K562 (cell line): Measurements from ENCODE around the gene ACHE. TPM values are rescaled to one million over a fixed set of nuclear protein-coding genes. Genes with fewer than 3 reads are reported as not detected.

Experiments used
- ATAC-seq: fragments of 200-7000 bp; cut with Tn5 transposase; 3 replicates; pipeline ENCODE4 v1.9.1; 2020; ENCODE audit warnings: moderate library complexity
- BruUV-seq: library from RNA; stranded (reverse); fragments of 400-500 nt; replicated peaks from 2 replicates; lab custom pipeline; 2021; lab: Mats Ljungman, UMichigan
- CTCF ChIA-PET: fragments of 300-600 bp; formaldehyde crosslinking; extraction: SDS; loops from one replicate; lab custom pipeline; 2021; ENCODE audit warnings: low intra/inter-chr PET ratio; lab: Yijun Ruan, JAX
- POLR2A ChIA-PET: fragments of 300-600, 350-650 bp; sonication (Branson Sonifier 250); formaldehyde crosslinking; extraction: SDS; loops from one replicate; lab custom pipeline; 2021; ENCODE audit warnings: antibody characterized with exemption, inconsistent platforms; lab: Yijun Ruan, JAX
- DNase-seq, 4 experiments: peaks; one replicate each; pipeline versions ENCODE4 v3.0.0 to v3.0.0-alpha.2; 2011 to 2018; ENCODE audit warnings: low spot score in 3 of 4, mixed read lengths in 3 of 4; ENCODE audit errors: extremely low read depth in 1 of 4
- FAIRE-seq: peaks from 2 replicates; lab custom pipeline; 2011; peaks lifted over from hg19 to GRCh38; lab: Jason Lieb, UNC
- H2AFZ ChIP-seq: 2 replicates; pipeline ENCODE4 v1.6.0; 2011; ENCODE audit warnings: low read depth, low read length, control low read depth, inconsistent platforms
- H3K27ac ChIP-seq: fragments of 200-600 bp; 3 replicates; pipeline ENCODE4 v1.8.0; 2011; ENCODE audit warnings: low read depth, mild to moderate bottlenecking, control low read depth, inconsistent platforms, low read length, moderate library complexity, mixed read lengths; ENCODE audit errors: extremely low read depth
- H3K27me3 ChIP-seq, 2 experiments: fragments of 300-600 bp in 1 of 2; 2 replicates in 1 of 2; 3 replicates in 1 of 2; pipeline versions ENCODE4 v1.6.0 to v1.8.0; 2011; ENCODE audit warnings: inconsistent platforms in 2 of 2, low read length in 2 of 2, mild to moderate bottlenecking in 1 of 2, mixed read lengths in 1 of 2, moderate library complexity in 1 of 2; ENCODE audit not compliant: control insufficient read depth in 2 of 2, insufficient read depth in 2 of 2
- H3K36me3 ChIP-seq: fragments of 300-600 bp; 3 replicates; pipeline ENCODE4 v1.8.0; 2011; ENCODE audit warnings: mild to moderate bottlenecking, low read length, inconsistent platforms; ENCODE audit not compliant: control insufficient read depth, insufficient read depth
- H3K4me1 ChIP-seq, 2 experiments: fragments of 200-600 bp in 1 of 2; replicated peaks in 1 of 2; 2 replicates in 1 of 2; 3 replicates in 1 of 2; pipeline versions ENCODE4 v1.5.1 to v1.8.0; 2011; ENCODE audit warnings: inconsistent platforms in 2 of 2, low read length in 2 of 2, mild to moderate bottlenecking in 1 of 2, mixed read lengths in 1 of 2, moderate library complexity in 1 of 2; ENCODE audit not compliant: control insufficient read depth in 2 of 2, insufficient read depth in 2 of 2
- H3K4me2 ChIP-seq: 2 replicates; pipeline ENCODE4 v1.6.1; 2011; ENCODE audit warnings: low read length, control low read depth, inconsistent platforms, mixed read lengths; ENCODE audit not compliant: insufficient read depth
- H3K4me3 ChIP-seq: fragments of 200-600 bp; sonication (generic), shearing (Covaris generic); 2 replicates; pipeline ENCODE4 v1.5.1; 2016; ENCODE audit warnings: control low read depth, inconsistent platforms
- H3K79me2 ChIP-seq: fragments of 200-600 bp; 3 replicates; pipeline ENCODE4 v1.8.0; 2011; ENCODE audit warnings: low read length, inconsistent platforms; ENCODE audit not compliant: control insufficient read depth, insufficient read depth
- H3K9ac ChIP-seq, 2 experiments: 2 replicates each; pipeline versions ENCODE4 v1.6.0 to v1.6.1; 2011; ENCODE audit warnings: low read depth in 2 of 2, low read length in 2 of 2, control low read depth in 1 of 2, inconsistent platforms in 1 of 2, mild to moderate bottlenecking in 1 of 2, mixed read lengths in 1 of 2; ENCODE audit not compliant: insufficient read depth in 1 of 2
- H3K9me1 ChIP-seq: one replicate; pipeline ENCODE4 v1.6.0; 2011; ENCODE audit warnings: inconsistent platforms, mild to moderate bottlenecking, low read length, moderate library complexity; ENCODE audit not compliant: control insufficient read depth, insufficient read depth
- H3K9me3 ChIP-seq: replicated peaks from 2 replicates; pipeline ENCODE4 v1.5.1; 2011; ENCODE audit warnings: low read depth, low read length, inconsistent platforms; ENCODE audit not compliant: control insufficient read depth, insufficient read depth
- H4K20me1 ChIP-seq: replicated peaks from 2 replicates; pipeline ENCODE4 v1.6.1; 2011; ENCODE audit warnings: low read length, inconsistent platforms, mixed read lengths; ENCODE audit not compliant: control insufficient read depth, insufficient read depth
- ARNT ChIP-seq, 2 experiments: fragments of 450-650 bp; IDR thresholded peaks; 2 replicates each; pipeline ENCODE4 v1.6.1; 2016; ENCODE audit warnings: mild to moderate bottlenecking in 1 of 2
- CHAMP1 ChIP-seq: fragments of 450-650 bp; IDR thresholded peaks from 2 replicates; pipeline ENCODE4 v1.6.1; 2016; ENCODE audit warnings: mild to moderate bottlenecking
- CXXC5 ChIP-seq: fragments of 250-450 bp; sonication (Bioruptor Pico); IDR thresholded peaks from 2 replicates; pipeline ENCODE4 v1.8.0; 2022; ENCODE audit warnings: inconsistent platforms, mild to moderate bottlenecking, moderate library complexity
- FOXK2 ChIP-seq, 2 experiments: fragments of 450-650 bp; IDR thresholded peaks in 1 of 2; conservative IDR thresholded peaks in 1 of 2; 2 replicates each; pipeline ENCODE4 v1.6.1; 2016; ENCODE audit warnings: low read depth in 2 of 2, mild to moderate bottlenecking in 1 of 2
- GTF3C2 ChIP-seq: IDR thresholded peaks from 3 replicates; pipeline ENCODE4 v1.6.1; 2011; ENCODE audit warnings: borderline replicate concordance, mild to moderate bottlenecking, moderate library complexity; ENCODE audit not compliant: insufficient read length; ENCODE audit errors: extremely low read depth
- HMGXB4 ChIP-seq: sonication (generic); formaldehyde crosslinking; IDR thresholded peaks from 2 replicates; pipeline ENCODE4 v1.8.1; 2023; ENCODE audit warnings: mild to moderate bottlenecking, missing genetic modification reagents
- KAT7 ChIP-seq: sonication (generic); formaldehyde crosslinking; IDR thresholded peaks from 2 replicates; pipeline ENCODE4 v1.8.0; 2022; ENCODE audit warnings: missing genetic modification reagents, mild to moderate bottlenecking, borderline replicate concordance
- MAZ ChIP-seq, 2 experiments: fragments of 450-650 bp in 1 of 2; sonication (generic) in 1 of 2; formaldehyde crosslinking; IDR thresholded peaks in 1 of 2; conservative IDR thresholded peaks in 1 of 2; 2 replicates each; pipeline versions ENCODE4 v1.4.0 to v1.5.0; 2020; ENCODE audit warnings: mild to moderate bottlenecking in 1 of 2, missing genetic modification reagents in 1 of 2
- PHF8 ChIP-seq: fragments of 200-600 bp; sonication (generic); IDR thresholded peaks from 2 replicates; pipeline ENCODE4 v1.6.1; 2012; ENCODE audit warnings: mixed run types, mild to moderate bottlenecking, inconsistent platforms, low read length, moderate library complexity, borderline replicate concordance
- RNF219 ChIP-seq: fragments of 250-450 bp; sonication (Bioruptor Pico); IDR thresholded peaks from 2 replicates; pipeline ENCODE4 v1.5.0; 2022; ENCODE audit warnings: mild to moderate bottlenecking
- SMC3 ChIP-seq: conservative IDR thresholded peaks from 2 replicates; pipeline ENCODE4 v1.6.1; 2011; ENCODE audit warnings: low read depth, low read length, improper control_type of control experiment; ENCODE audit not compliant: insufficient read depth
- STAT5B ChIP-seq: fragments of 250-450 bp; sonication (Bioruptor Pico); IDR thresholded peaks from 2 replicates; pipeline ENCODE4 v1.8.0; 2021; ENCODE audit warnings: mild to moderate bottlenecking, inconsistent platforms
- WGBS: fragments of 100-300 bp; shearing (Covaris generic); methylation state at CpG from one replicate; pipeline ENCODE4 v1.1.6; 2016; ENCODE audit warnings: low coverage, mixed read lengths; ENCODE audit not compliant: insufficient coverage; ENCODE audit errors: missing lambda C conversion rate; 5-methylcytosine and 5-hydroxymethylcytosine counted together
- in situ Hi-C: fragments of 300-500 bp; cut with MboI; formaldehyde crosslinking; loops from 4 replicates; pipeline ENCODE4 v1.15.0; 2018; ENCODE audit warnings: inconsistent platforms, mixed read lengths
- intact Hi-C: fragments of 100-400 bp; cut with micrococcal nuclease; formaldehyde crosslinking; loops from 2 replicates; pipeline ENCODE4 v1.14.2; 2022
- polyA plus RNA-seq, 8 experiments: library from polyadenylated mRNA; depleted of rRNA in 4 of 8; stranded (reverse) in 5 of 8; unstranded in 3 of 8; fragments of >200 nt; fragmentation: Nextera tagmentation in 2 of 8; fragmentation: Illumina TruSeq in 1 of 8; extraction: Ambion mirVana in 2 of 8; extraction: Trizol in 1 of 8; gene quantifications; 2 replicates each; pipeline versions ENCODE4 v1.2.1 to v1.2.3, GENCODE V29; 2011 to 2014; ENCODE audit warnings: inconsistent platforms in 1 of 8, missing spikeins in 1 of 8
- total RNA-seq, 7 experiments: library from RNA; depleted of rRNA in 6 of 7; stranded (reverse); fragments of >200 nt in 6 of 7; fragmentation: Illumina TruSeq in 2 of 7; extraction: Trizol in 2 of 7; gene quantifications; 2 replicates each; pipeline versions ENCODE4 v1.2.1 to v1.2.3, GENCODE V29; 2011 to 2021; ENCODE audit warnings: low replicate concordance in 1 of 7

Gene ACHE
- total and polyA plus RNA-seq, 9 of the 15 experiments (the other 6 are each of a cell fraction or from before 2014, with no cell fraction given): 0.04 to 8.8 (median 1.9) TPM

- Histone ChIP-seq H3K9me1 (no peaks in the 10 kb centered on the region), H3K9ac (0 out of 4 replicates have a peak overlapping the region, but pooled peaks of 1 of the 2 experiments have one; percentile 56), H4K20me1 (no peaks in the 10 kb centered on the region), H3K36me3 (peaks cover 20% of the 10 kb centered on the region; the same call in 2 of the 3 replicates), H3K79me2 (peaks cover 13% of the 10 kb centered on the region), H3K4me3 (no peak overlapping the region), H3K9me3 (no peaks in the 10 kb centered on the region), H3K4me2 (no peak overlapping the region), H3K27me3 (no peaks in the 10 kb centered on the region; a peak in 1 of 5 replicates), H2AFZ (no peak overlapping the region), H3K27ac (no peak overlapping the region), H3K4me1 (peaks cover under 1 to 50% of the 10 kb centered on the region in 2 experiments; a peak in 4 of 5 replicates)
- no peak for ATAC-seq
- ChIA-PET POLR2A (interaction anchor here (1.1 kb wide), 1 partner anchor 684 kb away, joined by 3 read pairs; no protein-coding TSS in a partner anchor), CTCF (no interaction called here)
- intact Hi-C loops: no loop called here
- no TSS peak for BruUV-seq
- no peak for FAIRE-seq
- peak in 1 of 4 experiments; percentile 2 for DNase-seq
- 89% methylated on average over 16 of the region's 16 CpGs for WGBS
- in situ Hi-C loops: no loop called here
- TF ChIP-seq MAZ (CRISPR knock-in tag; conservative IDR thresholded peaks at IDR 0.05 in 1 of 2, IDR thresholded peaks at IDR 0.05 in 1 of 2) (no peak), HMGXB4 (CRISPR knock-in tag) (no peak), KAT7 (CRISPR knock-in tag) (no peak), FOXK2 (conservative IDR thresholded peaks at IDR 0.05 in 1 of 2, IDR thresholded peaks at IDR 0.05 in 1 of 2; ENCODE audit: low read depth in 2 of 2) (no peak), SMC3 (no peak), CXXC5 (no peak), RNF219 (CRISPR knock-in tag) (no peak), STAT5B (CRISPR knock-in tag) (no peak), CHAMP1 (no peak), ARNT (IDR thresholded peaks at IDR 0.05) (no peak), GTF3C2 (no peak), PHF8 (no peak)
These were observed 38.8 kb downstream of the ACHE start for GRCh38 chr7:100856871-100857282.
